Right ventricle myocardium superior (tissue), 1 donor: Measurements from ENCODE around the gene ADAMTSL2. TPM values are rescaled to one million over a fixed set of nuclear protein-coding genes. Genes with fewer than 3 reads are reported as not detected.

ENCODE experiments used
- ATAC-seq: fragments of 200-7000 bp; cut with Tn5 transposase; one replicate; pipeline ENCODE4 v1.9.1; 2020; ENCODE audit warnings: mild to moderate bottlenecking; ENCODE audit not compliant: poor library complexity
- DNase-seq: peaks from one replicate; pipeline ENCODE4 v3.0.0-alpha.2; 2020
- intact Hi-C: fragments of 100-400 bp; cut with DNase I; formaldehyde crosslinking; loops from one replicate; pipeline ENCODE4 v1.11.2; 2022
- total RNA-seq: library from RNA; stranded (reverse); fragmentation: NEBNext Ultra II Directional; extraction: Animal tissue kit (Norgen Biotek cat#: 25700); gene quantifications from one replicate; pipeline ENCODE4 v1.2.1, GENCODE V29; 2021
- donor health status: DM: no; HTN: yes; CAD: no; lungs with severe emphysema.

Gene ADAMTSL2
- total RNA-seq, 1 donor from 2014 or later: 8.1 TPM

GRCh38 chr9:133589454-133590227, 55.1 kb downstream of the ADAMTSL2 start:
- intact Hi-C loops: no loop called here
- no peak for ATAC-seq
- DNase-seq: no peak

- no peak for ATAC-seq
- DNase-seq: no peak
- intact Hi-C loops: no loop called here
Observed at GRCh38 chr9:133590231-133590855, 55.8 kb downstream of the ADAMTSL2 start.

GRCh38 chr9:133591116-133591910, 56.8 kb downstream of the ADAMTSL2 start:
- DNase-seq: no peak
- intact Hi-C loops: no loop called here
- ATAC-seq: no peak

- no peak for DNase-seq
Observed at GRCh38 chr9:133591985-133592384, 57.5 kb downstream of the ADAMTSL2 start.

GRCh38 chr9:133592731-133593409, 58.4 kb downstream of the ADAMTSL2 start:
- intact Hi-C loops: no loop called here

More at GRCh38 chr9:133591985-133592384, 57.5 kb downstream of the ADAMTSL2 start:
- intact Hi-C loops: no loop called here
- ATAC-seq: no peak

GRCh38 chr9:133593587-133594253, 59.2 kb downstream of the ADAMTSL2 start:
- intact Hi-C loops: no loop called here

More at GRCh38 chr9:133592731-133593409, 58.4 kb downstream of the ADAMTSL2 start:
- no peak for ATAC-seq
- DNase-seq: no peak

GRCh38 chr9:133594310-133594709, 59.8 kb downstream of the ADAMTSL2 start:
- no peak for ATAC-seq
- no peak for DNase-seq
- intact Hi-C loops: no loop called here

More at GRCh38 chr9:133593587-133594253, 59.2 kb downstream of the ADAMTSL2 start:
- DNase-seq (no peak), ATAC-seq (no peak)

- intact Hi-C loops: no loop called here
- DNase-seq: peak; percentile 13
- ATAC-seq: no peak
Observed at GRCh38 chr9:133595910-133596309, 61.4 kb downstream of the ADAMTSL2 start.

- no peak for DNase-seq
- ATAC-seq: no peak
- intact Hi-C loops: no loop called here
Observed at GRCh38 chr9:133597316-133597957, 62.9 kb downstream of the ADAMTSL2 start.

- intact Hi-C loops: no loop called here
- ATAC-seq: no peak
Observed at GRCh38 chr9:133598978-133599377, 64.5 kb downstream of the ADAMTSL2 start.

GRCh38 chr9:133599470-133600173, 65.1 kb downstream of the ADAMTSL2 start:
- DNase-seq (no peak), ATAC-seq (no peak)
- intact Hi-C loops: no loop called here

More at GRCh38 chr9:133598978-133599377, 64.5 kb downstream of the ADAMTSL2 start:
- DNase-seq: no peak

GRCh38 chr9:133600739-133601138, 66.2 kb downstream of the ADAMTSL2 start:
- no peak for DNase-seq
- ATAC-seq: no peak
- intact Hi-C loops: no loop called here

GRCh38 chr9:133601746-133602145, 67.2 kb downstream of the ADAMTSL2 start:
- intact Hi-C loops: no loop called here
- DNase-seq: no peak
- no peak for ATAC-seq

GRCh38 chr9:133602277-133602676, 67.8 kb downstream of the ADAMTSL2 start:
- intact Hi-C loops: no loop called here
- DNase-seq (no peak), ATAC-seq (no peak)

- intact Hi-C loops: no loop called here
- no peak for ATAC-seq
- no peak for DNase-seq
Observed at GRCh38 chr9:133603135-133603927, 68.8 kb downstream of the ADAMTSL2 start.

- ATAC-seq (no peak), DNase-seq (no peak)
- intact Hi-C loops: no loop called here
Observed at GRCh38 chr9:133604214-133604613, 69.7 kb downstream of the ADAMTSL2 start.

GRCh38 chr9:133604856-133605255, 70.4 kb downstream of the ADAMTSL2 start:
- intact Hi-C loops: no loop called here

More at GRCh38 chr9:133604856-133605255, 70.4 kb downstream of the ADAMTSL2 start:
- ATAC-seq (no peak), DNase-seq (no peak)
